ENCODE results near the gene P4HA1. TPM values are rescaled to one million over a fixed set of nuclear protein-coding genes. Genes with fewer than 3 reads are reported as not detected.
A peak's percentile ranks its signal among the peaks of the same experiment; 100 is the strongest.

Gene P4HA1
- total and polyA plus RNA-seq, 11 donors, result 18.0 to 71.7 (median 51.0) TPM

- H3K4me1 ChIP-seq, result peaks cover 0 to 9% (median 1%) of the 10 kb centered on the region in 12 donors
- H3K27me3 ChIP-seq, result no peaks in the 10 kb centered on the region
- WGBS, 4 donors, result 95 to 98% (median 97%) methylated on average over 3 of the region's 3 CpGs
- intact Hi-C loops (cut with DNase I), result loop anchor here in 1 of 10 donors (5.0 kb wide), 1 partner anchor 61 kb away; the partner anchor contains the start of genes ECD and FAM149B1
- no peak for TF ChIP-seq CTCF (IDR thresholded peaks at IDR 0.05)
- no peak for TF ChIP-seq POLR2A (IDR thresholded peaks at IDR 0.05)
- ATAC-seq, result no peak
- H3K27ac ChIP-seq, result no peak overlapping the region
- no peaks in the 10 kb centered on the region for H3K9me3 ChIP-seq
- no peak for DNase-seq
- H3K4me3 ChIP-seq, result no peak overlapping the region
- H3K36me3 ChIP-seq, result peaks cover 0 to 11% (median 3%) of the 10 kb centered on the region in 9 donors
Observed at GRCh38 chr10:73106301-73106700, 9.6 kb upstream of the P4HA1 start.

GRCh38 chr10:73099141-73099540, 2.5 kb upstream of the P4HA1 start:
- peaks cover 0 to 26% (median 12%) of the 10 kb centered on the region in 12 donors for H3K4me1 ChIP-seq
- peaks cover 0 to 17% (median 5%) of the 10 kb centered on the region in 9 donors for H3K36me3 ChIP-seq
- H3K27me3 ChIP-seq, result no peaks in the 10 kb centered on the region
- intact Hi-C loops (cut with DNase I), result loop anchor here in 8 of 10 donors (5.0 to 10.0 kb wide), 5 partner anchors 58 to 744 kb away; partner anchors contain the start of genes ECD (in 3 of the 8), FAM149B1 (in 3 of the 8) and DNAJB12 (in 1 of the 8)
- WGBS, 4 donors, result 40 to 88% (median 58%) methylated on average over 1 of the region's 1 CpG
- H3K9me3 ChIP-seq, result no peaks in the 10 kb centered on the region
- H3K4me3 ChIP-seq, result no peak overlapping the region
- no peak for ATAC-seq
- TF ChIP-seq CTCF (IDR thresholded peaks at IDR 0.05), result no peak
- no peak for TF ChIP-seq POLR2A (IDR thresholded peaks at IDR 0.05)
- DNase-seq, result no peak
- peak overlapping the region in 9 of 12 donors; percentile 32 to 98 (median 95) for H3K27ac ChIP-seq

GRCh38 chr10:73097305-73097670, 622 bp upstream of the P4HA1 start:
- Histone ChIP-seq H3K27ac (peak overlapping the region; percentile 90 to 99 (median 97)), H3K4me1 (peaks cover 0 to 36% (median 17%) of the 10 kb centered on the region in 12 donors), H3K36me3 (peaks cover 0 to 17% (median 5%) of the 10 kb centered on the region in 9 donors), H3K4me3 (peak overlapping the region in 11 of 12 donors; percentile 74 to 93 (median 86)), H3K27me3 (no peaks in the 10 kb centered on the region), H3K9me3 (no peaks in the 10 kb centered on the region)
- ATAC-seq (no peak), DNase-seq (no peak)
- intact Hi-C loops (cut with DNase I), result loop anchor here in 8 of 10 donors (1.0 to 10.0 kb wide), 8 partner anchors 13 to 742 kb away; partner anchors contain the start of genes NUDT13 (in 4 of the 8), ECD (in 3 of the 8), FAM149B1 (in 3 of the 8) and DNAJB12 (in 1 of the 8)
- TF ChIP-seq POLR2A (IDR thresholded peaks at IDR 0.05) (no peak), CTCF (IDR thresholded peaks at IDR 0.05) (no peak)
- 24 to 34% (median 28%) methylated on average over 4 of the region's 4 CpGs for WGBS, 4 donors

DNA sequence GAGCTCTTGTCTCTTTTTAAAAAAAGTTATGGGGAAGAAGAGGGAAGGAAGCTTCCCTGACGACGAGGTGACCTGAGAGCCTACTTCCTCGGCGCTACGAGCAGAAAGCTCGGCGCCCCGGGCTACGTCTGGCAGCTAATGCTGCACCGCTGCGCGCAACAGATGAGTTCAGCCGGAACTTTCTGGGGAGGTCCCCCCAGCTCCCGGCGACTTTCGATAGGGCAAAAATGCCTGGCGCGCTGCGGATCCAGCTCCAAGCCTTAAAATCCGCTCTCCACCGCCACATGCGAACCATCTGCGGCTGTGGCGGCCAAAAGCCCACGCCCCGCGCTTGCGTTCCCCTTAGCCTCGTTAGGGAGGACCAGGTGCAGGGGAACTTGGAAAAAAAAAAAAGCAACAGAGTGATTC, 621 bp downstream of the P4HA1 start:
- ATAC-seq, result peak; percentile 39 to 69 (median 56)
- intact Hi-C loops (cut with DNase I), result loop anchor here in 8 of 10 donors (2.0 to 10.0 kb wide), 7 partner anchors 15 to 741 kb away; partner anchors contain the start of genes ECD (in 3 of the 8), FAM149B1 (in 3 of the 8), NUDT13 (in 3 of the 8) and DNAJB12 (in 1 of the 8)
- H3K27ac ChIP-seq, result peak overlapping the region; percentile 90 to 99 (median 97)
- H3K27me3 ChIP-seq, result no peaks in the 10 kb centered on the region
- H3K4me3 ChIP-seq, result peak overlapping the region; percentile 47 to 93 (median 86)
- H3K9me3 ChIP-seq, result no peaks in the 10 kb centered on the region
- peaks cover 0 to 47% (median 23%) of the 10 kb centered on the region in 12 donors for H3K4me1 ChIP-seq
- TF ChIP-seq CTCF (IDR thresholded peaks at IDR 0.05) (no peak), POLR2A (IDR thresholded peaks at IDR 0.05) (no peak)
- peak; percentile 65 to 80 (median 75) for DNase-seq
- H3K36me3 ChIP-seq, result peaks cover 0 to 16% (median 5%) of the 10 kb centered on the region in 9 donors
- 0 to 1% (median 1%) methylated on average over 29 of the region's 29 CpGs for WGBS, 4 donors
